ENCODE data around the gene AUTS2. TPM values are rescaled to one million over a fixed set of nuclear protein-coding genes. Genes with fewer than 3 reads are reported as not detected.

The AUTS2 gene
- total RNA-seq, 3 donors from 2014 or later, result 31.5 to 94.3 (median 81.3) TPM

DNA sequence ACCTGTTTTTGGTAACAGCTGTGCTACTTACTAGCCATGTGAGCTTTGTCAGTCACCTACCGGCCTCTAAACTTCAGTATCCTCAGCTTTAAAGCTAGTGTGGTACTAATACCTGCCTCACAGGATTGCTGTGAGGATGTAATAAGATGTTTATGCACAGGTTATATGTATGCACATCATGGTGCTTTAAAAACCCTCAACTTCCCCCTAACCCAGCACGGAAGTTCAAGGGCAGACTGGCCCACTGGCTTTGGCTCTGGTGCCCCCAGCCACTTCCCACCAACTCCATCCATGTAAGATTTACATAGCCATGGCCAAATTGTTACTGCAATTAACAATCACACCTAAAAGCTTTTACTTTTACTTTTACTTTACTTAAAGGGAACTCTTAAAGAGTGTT is 857.6 kb downstream of the AUTS2 start:
- TF ChIP-seq, protein P1, sequence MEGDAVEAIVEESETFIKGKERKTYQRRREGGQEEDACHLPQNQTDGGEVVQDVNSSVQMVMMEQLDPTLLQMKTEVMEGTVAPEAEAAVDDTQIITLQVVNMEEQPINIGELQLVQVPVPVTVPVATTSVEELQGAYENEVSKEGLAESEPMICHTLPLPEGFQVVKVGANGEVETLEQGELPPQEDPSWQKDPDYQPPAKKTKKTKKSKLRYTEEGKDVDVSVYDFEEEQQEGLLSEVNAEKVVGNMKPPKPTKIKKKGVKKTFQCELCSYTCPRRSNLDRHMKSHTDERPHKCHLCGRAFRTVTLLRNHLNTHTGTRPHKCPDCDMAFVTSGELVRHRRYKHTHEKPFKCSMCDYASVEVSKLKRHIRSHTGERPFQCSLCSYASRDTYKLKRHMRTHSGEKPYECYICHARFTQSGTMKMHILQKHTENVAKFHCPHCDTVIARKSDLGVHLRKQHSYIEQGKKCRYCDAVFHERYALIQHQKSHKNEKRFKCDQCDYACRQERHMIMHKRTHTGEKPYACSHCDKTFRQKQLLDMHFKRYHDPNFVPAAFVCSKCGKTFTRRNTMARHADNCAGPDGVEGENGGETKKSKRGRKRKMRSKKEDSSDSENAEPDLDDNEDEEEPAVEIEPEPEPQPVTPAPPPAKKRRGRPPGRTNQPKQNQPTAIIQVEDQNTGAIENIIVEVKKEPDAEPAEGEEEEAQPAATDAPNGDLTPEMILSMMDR (IDR thresholded peaks at IDR 0.05), result no peak
- TF ChIP-seq POLR2AphosphoS5 (IDR thresholded peaks at IDR 0.05) (no peak), POLR2A (IDR thresholded peaks at IDR 0.05) (no peak)
- H3K4me3 ChIP-seq, result no peak overlapping the region
- DNase-seq (ENCODE audit: low spot score in 2 of 2), result no peak
- no peaks in the 10 kb centered on the region for H3K27me3 ChIP-seq
- no peaks in the 10 kb centered on the region for H3K36me3 ChIP-seq
- no peak overlapping the region for H3K27ac ChIP-seq
- H3K4me1 ChIP-seq, result no peaks in the 10 kb centered on the region
- H3K9me3 ChIP-seq, result no peaks in the 10 kb centered on the region
- intact Hi-C loops (cut with DNase I; ENCODE audit: low total_unique reads), result no loop called here

DNA sequence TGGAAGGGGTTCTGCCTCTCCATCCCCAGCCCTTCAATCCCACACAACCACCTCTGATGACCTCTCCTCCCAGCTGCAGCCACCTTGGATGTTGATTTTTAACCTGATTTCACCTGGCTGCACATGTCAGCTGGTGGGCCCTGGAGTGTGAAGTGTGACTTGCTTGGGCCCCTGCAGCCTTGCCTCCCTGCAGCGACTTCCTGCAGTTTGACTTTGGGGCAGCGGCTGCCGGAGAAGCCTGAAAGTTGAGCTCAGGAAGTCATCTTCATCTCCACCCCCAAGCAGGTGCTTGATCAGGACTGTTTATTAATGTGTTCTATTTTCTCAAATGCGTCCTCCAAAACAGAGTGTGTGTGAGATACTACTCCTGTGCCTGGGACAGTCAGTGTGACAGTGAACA is 858.4 kb downstream of the AUTS2 start:
- no peak overlapping the region for H3K4me3 ChIP-seq
- H3K9me3 ChIP-seq, result no peaks in the 10 kb centered on the region
- no peaks in the 10 kb centered on the region for H3K4me1 ChIP-seq
- intact Hi-C loops (cut with DNase I; ENCODE audit: low total_unique reads), result no loop called here
- TF ChIP-seq, protein P1 (IDR thresholded peaks at IDR 0.05), result no peak
- TF ChIP-seq POLR2A (IDR thresholded peaks at IDR 0.05), result no peak
- no peak for TF ChIP-seq POLR2AphosphoS5 (IDR thresholded peaks at IDR 0.05)
- DNase-seq (ENCODE audit: low spot score in 2 of 2), result no peak
- H3K27ac ChIP-seq, result no peak overlapping the region
- H3K36me3 ChIP-seq, result no peaks in the 10 kb centered on the region
- no peaks in the 10 kb centered on the region for H3K27me3 ChIP-seq

DNA sequence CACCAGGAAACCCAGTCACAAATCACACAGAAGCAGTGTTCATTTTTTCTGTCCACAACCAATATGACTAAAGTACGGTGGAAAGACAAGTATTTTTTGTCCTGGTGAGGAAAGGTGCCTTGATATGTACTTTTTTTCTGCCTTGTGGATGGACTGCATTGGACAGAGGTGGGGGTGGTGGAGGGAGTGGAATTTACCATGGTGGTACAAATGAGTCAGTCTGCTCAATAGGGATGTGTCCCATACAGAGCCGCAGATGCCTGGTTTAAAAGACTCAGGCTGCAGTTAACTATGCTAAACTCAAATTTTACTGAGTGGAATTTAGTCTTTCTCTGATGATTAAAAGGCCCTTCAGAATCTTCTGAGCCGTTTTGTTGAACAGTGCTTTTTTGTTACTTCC is 859.2 kb downstream of the AUTS2 start:
- TF ChIP-seq POLR2AphosphoS5 (IDR thresholded peaks at IDR 0.05), result no peak
- TF ChIP-seq POLR2A (IDR thresholded peaks at IDR 0.05), result no peak
- TF ChIP-seq, protein P1 (IDR thresholded peaks at IDR 0.05), result no peak
- Histone ChIP-seq H3K4me1 (no peaks in the 10 kb centered on the region), H3K36me3 (no peaks in the 10 kb centered on the region), H3K4me3 (no peak overlapping the region), H3K9me3 (no peaks in the 10 kb centered on the region), H3K27me3 (no peaks in the 10 kb centered on the region), H3K27ac (no peak overlapping the region)
- no peak for DNase-seq (ENCODE audit: low spot score in 2 of 2)
- intact Hi-C loops (cut with DNase I; ENCODE audit: low total_unique reads), result no loop called here

DNA sequence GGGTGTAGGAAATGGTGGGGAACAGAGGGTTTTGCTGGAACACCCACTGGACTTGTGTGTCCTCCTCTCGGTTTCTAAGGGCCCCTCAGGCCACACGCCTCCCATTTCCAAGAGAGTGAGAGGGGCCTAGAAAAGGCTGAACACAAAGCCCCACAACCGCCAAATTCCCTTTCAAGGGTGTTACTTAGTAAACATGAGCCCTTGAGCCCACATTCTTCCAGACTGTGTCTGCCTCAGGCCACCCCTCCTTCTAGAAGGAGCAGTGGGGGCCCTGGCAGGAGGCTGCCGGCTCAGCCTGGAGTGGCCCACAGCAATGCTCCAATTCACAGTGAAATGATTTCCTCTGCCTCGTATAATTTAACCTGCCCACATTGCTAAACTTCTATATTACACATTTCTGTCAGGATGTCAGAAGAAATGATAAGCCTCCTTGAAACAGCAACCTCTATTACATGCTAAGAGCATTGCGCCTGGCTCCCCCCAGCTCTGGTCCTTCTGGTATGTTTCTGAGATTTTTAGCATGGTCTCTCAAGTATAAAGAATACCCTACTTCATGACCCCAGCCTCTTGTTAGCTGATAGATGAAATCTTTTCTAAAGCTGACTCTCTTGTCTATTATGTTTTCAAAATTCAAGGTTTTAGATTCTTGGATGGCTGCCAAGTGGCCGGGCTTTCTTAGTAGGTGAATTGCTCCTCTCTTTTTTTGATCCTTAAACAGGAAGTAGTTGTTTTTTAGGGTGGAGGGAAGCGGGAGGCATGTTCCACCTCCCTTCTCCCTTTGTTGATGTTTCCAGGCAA is 859.8 kb downstream of the AUTS2 start:
- no peaks in the 10 kb centered on the region for H3K9me3 ChIP-seq
- no peaks in the 10 kb centered on the region for H3K27me3 ChIP-seq
- no peaks in the 10 kb centered on the region for H3K36me3 ChIP-seq
- no peak overlapping the region for H3K4me3 ChIP-seq
- no peak overlapping the region for H3K27ac ChIP-seq
- intact Hi-C loops (cut with DNase I; ENCODE audit: low total_unique reads), result no loop called here
- TF ChIP-seq, protein P1 (IDR thresholded peaks at IDR 0.05), result no peak
- TF ChIP-seq POLR2AphosphoS5 (IDR thresholded peaks at IDR 0.05), result no peak
- no peak for TF ChIP-seq POLR2A (IDR thresholded peaks at IDR 0.05)
- H3K4me1 ChIP-seq, result no peaks in the 10 kb centered on the region
- no peak for DNase-seq (ENCODE audit: low spot score in 2 of 2)

DNA sequence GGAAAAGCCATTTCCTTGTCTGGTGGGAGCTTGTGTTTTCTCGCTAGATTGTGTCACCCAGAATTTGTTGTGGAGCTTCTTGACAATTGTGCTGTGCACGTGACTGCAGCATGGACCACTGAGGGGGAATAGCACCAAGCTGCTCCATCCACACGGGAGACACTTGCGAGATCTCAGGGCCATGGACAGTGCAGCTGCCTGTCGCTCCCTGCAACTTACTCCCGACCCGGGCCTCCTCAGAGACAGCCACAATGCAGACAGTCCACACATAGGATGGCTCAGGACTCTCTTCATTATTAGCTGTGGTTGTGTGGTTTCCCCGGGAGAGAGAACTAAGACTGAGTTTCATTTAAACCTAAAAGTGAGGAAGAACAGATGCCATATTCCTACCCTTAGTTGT is 860.5 kb downstream of the AUTS2 start:
- Histone ChIP-seq H3K36me3 (no peaks in the 10 kb centered on the region), H3K9me3 (no peaks in the 10 kb centered on the region), H3K4me1 (no peaks in the 10 kb centered on the region), H3K27me3 (no peaks in the 10 kb centered on the region), H3K4me3 (no peak overlapping the region), H3K27ac (no peak overlapping the region)
- DNase-seq (ENCODE audit: low spot score in 2 of 2), result no peak
- intact Hi-C loops (cut with DNase I; ENCODE audit: low total_unique reads), result no loop called here
- TF ChIP-seq POLR2AphosphoS5 (IDR thresholded peaks at IDR 0.05), result no peak
- TF ChIP-seq, protein P1 (IDR thresholded peaks at IDR 0.05), result no peak
- TF ChIP-seq POLR2A (IDR thresholded peaks at IDR 0.05), result no peak

All from breast epithelium (tissue), 4 donors.